Cardiac fibroblast (primary cell): ENCODE results near the gene GPT2.

ENCODE experiments used
- DNase-seq, 2 donors: peaks; one replicate each; pipeline versions ENCODE4 v3.0.0 to v3.0.0-alpha.2; 2010; ENCODE audit warnings: low read depth in 2 of 2
- H3K4me3 ChIP-seq, 2 donors: replicated peaks in 1 of 2; 1 replicate in 1 of 2; 2 replicates in 1 of 2; pipeline ENCODE4 v1.5.1; 2011; ENCODE audit warnings: low read depth in 2 of 2, low read length in 2 of 2, mild to moderate bottlenecking in 2 of 2, moderate library complexity in 1 of 2
- CTCF ChIP-seq: IDR thresholded peaks from one replicate; pipeline ENCODE4 v1.5.1; 2011; ENCODE audit warnings: low read depth, mild to moderate bottlenecking, low read length, inconsistent platforms

The GPT2 gene

GRCh38 chr16:46844771-46845170 is 39.4 kb upstream of the GPT2 start:
- TF ChIP-seq CTCF, result no peak
- peak in 1 of 2 donors; percentile 39 for DNase-seq
- no peak overlapping the region for H3K4me3 ChIP-seq

- no peak overlapping the region for H3K4me3 ChIP-seq
- TF ChIP-seq CTCF, result no peak
- no peak for DNase-seq
Observed at GRCh38 chr16:46845952-46846351, 38.2 kb upstream of the GPT2 start.

- no peak overlapping the region for H3K4me3 ChIP-seq
- DNase-seq, result no peak
- no peak for TF ChIP-seq CTCF
Observed at GRCh38 chr16:46848768-46849764, 35.1 kb upstream of the GPT2 start.

- no peak overlapping the region for H3K4me3 ChIP-seq
- no peak for DNase-seq
- TF ChIP-seq CTCF, result no peak
Observed at GRCh38 chr16:46850619-46851555, 33.3 kb upstream of the GPT2 start.

- H3K4me3 ChIP-seq, result no peak overlapping the region
- no peak for DNase-seq
- no peak for TF ChIP-seq CTCF
Observed at GRCh38 chr16:46852130-46852529, 32.0 kb upstream of the GPT2 start.

- no peak overlapping the region for H3K4me3 ChIP-seq
- peak; percentile 91 for TF ChIP-seq CTCF
- DNase-seq, result peak; percentile 77 to 82
Observed at GRCh38 chr16:46853713-46854443, 30.3 kb upstream of the GPT2 start.
